SK-N-SH (cell line): Measurements from ENCODE around the gene KCNK15. TPM values are rescaled to one million over a fixed set of nuclear protein-coding genes. Genes with fewer than 3 reads are reported as not detected.

ENCODE experiments used
- CTCF ChIA-PET: fragments of 300-600, 350-600 bp; formaldehyde crosslinking; extraction: SDS; loops from one replicate; lab custom pipeline; 2021; lab: Yijun Ruan, JAX
- POLR2A ChIA-PET: fragments of 350-600 bp; sonication (Branson Sonifier 250); formaldehyde crosslinking; extraction: SDS; loops from one replicate; lab custom pipeline; 2020; ENCODE audit warnings: antibody characterized with exemption, inconsistent platforms; lab: Yijun Ruan, JAX
- DNase-seq: peaks from one replicate; pipeline ENCODE4 v3.0.0; 2012
- H2AFZ ChIP-seq: fragments of 200-600 bp; sonication (generic); 2 replicates; pipeline ENCODE4 v1.8.1; 2016; ENCODE audit warnings: antibody characterized with exemption, mild to moderate bottlenecking, low read depth
- H3F3A ChIP-seq: fragments of 200-600 bp; sonication (generic); replicated peaks from 2 replicates; pipeline ENCODE3; 2016; ENCODE audit warnings: antibody characterized with exemption, mild to moderate bottlenecking; ENCODE audit not compliant: insufficient read depth
- H3K27ac ChIP-seq, 2 experiments: fragments of 200-500 bp in 1 of 2; fragments of 200-600 bp in 1 of 2; sonication (Bioruptor generic) in 1 of 2; sonication (generic), shearing (Covaris generic) in 1 of 2; 2 replicates each; pipeline versions ENCODE4 v1.5.1 to v1.6.1; 2014 to 2016; ENCODE audit warnings: low read depth in 2 of 2, inconsistent platforms in 1 of 2, low read length in 1 of 2, mild to moderate bottlenecking in 1 of 2, mixed read lengths in 1 of 2
- H3K27me3 ChIP-seq: fragments of 200-600 bp; sonication (generic), shearing (Covaris generic); 2 replicates; pipeline ENCODE4 v1.6.1; 2016; ENCODE audit warnings: mixed run types; ENCODE audit not compliant: insufficient read depth
- H3K36me3 ChIP-seq, 2 experiments: fragments of 200-500 bp in 1 of 2; fragments of 200-600 bp in 1 of 2; sonication (Bioruptor generic) in 1 of 2; sonication (generic) in 1 of 2; replicated peaks in 1 of 2; 2 replicates each; pipeline versions ENCODE3 to v1.5.1; 2014 to 2016; ENCODE audit warnings: low read length in 1 of 2, mild to moderate bottlenecking in 1 of 2; ENCODE audit not compliant: insufficient read depth in 2 of 2, control insufficient read depth in 1 of 2
- H3K4me1 ChIP-seq, 2 experiments: fragments of 200-500 bp in 1 of 2; fragments of 200-600 bp in 1 of 2; sonication (Bioruptor generic) in 1 of 2; sonication (generic), shearing (Covaris generic) in 1 of 2; 2 replicates each; pipeline versions ENCODE4 v1.5.1 to v1.6.1; 2014 to 2016; ENCODE audit warnings: low read depth in 1 of 2, low read length in 1 of 2, mixed run types in 1 of 2; ENCODE audit not compliant: insufficient read depth in 2 of 2, control insufficient read depth in 1 of 2
- H3K4me2 ChIP-seq: fragments of 200-600 bp; sonication (generic), shearing (Covaris generic); 2 replicates; pipeline ENCODE4 v1.6.1; 2017; ENCODE audit warnings: mixed run types
- H3K4me3 ChIP-seq, 2 experiments: fragments of 200-500 bp in 1 of 2; fragments of 200-600 bp in 1 of 2; sonication (Bioruptor generic) in 1 of 2; sonication (generic), shearing (Covaris generic) in 1 of 2; 2 replicates each; pipeline versions ENCODE4 v1.5.1 to v1.8.1; 2014 to 2016; ENCODE audit warnings: low read depth in 2 of 2, inconsistent platforms in 1 of 2, low read length in 1 of 2, mild to moderate bottlenecking in 1 of 2, mixed read lengths in 1 of 2, moderate library complexity in 1 of 2
- H3K79me2 ChIP-seq: fragments of 200-600 bp; sonication (generic); 2 replicates; pipeline ENCODE4 v1.8.1; 2017; ENCODE audit warnings: mild to moderate bottlenecking; ENCODE audit not compliant: insufficient read depth
- H3K9ac ChIP-seq: fragments of 200-600 bp; sonication (generic); 2 replicates; pipeline ENCODE4 v1.6.1; 2017; ENCODE audit warnings: mixed run types
- H3K9me2 ChIP-seq: fragments of 200-600 bp; sonication (generic); 2 replicates; pipeline ENCODE4 v1.6.1; 2017; ENCODE audit warnings: mixed run types
- H3K9me3 ChIP-seq: fragments of 200-600 bp; sonication (generic); 2 replicates; pipeline ENCODE4 v1.6.1; 2017; ENCODE audit warnings: mixed run types, mild to moderate bottlenecking, moderate library complexity
- H4K20me1 ChIP-seq: fragments of 200-600 bp; sonication (generic); 2 replicates; pipeline ENCODE4 v1.6.1; 2017; ENCODE audit warnings: mild to moderate bottlenecking, mixed run types; ENCODE audit not compliant: insufficient read depth
- ELF1 ChIP-seq: IDR thresholded peaks from 2 replicates; pipeline ENCODE4 v1.4.0; 2012
- EP300 ChIP-seq, 2 experiments: IDR thresholded peaks; 2 replicates each; pipeline versions ENCODE4 v1.4.0 to v1.6.1; 2012; ENCODE audit warnings: borderline replicate concordance in 1 of 2, low read depth in 1 of 2, low read length in 1 of 2
- EZH2phosphoT487 ChIP-seq: fragments of 200-600 bp; sonication (generic); IDR thresholded peaks from 2 replicates; pipeline ENCODE4 v1.6.1; 2017; ENCODE audit warnings: low read depth, mixed run types, mild to moderate bottlenecking, antibody characterized with exemption, moderate library complexity, borderline replicate concordance
- FOSL2 ChIP-seq: IDR thresholded peaks from 2 replicates; pipeline ENCODE4 v1.4.0; 2012; ENCODE audit warnings: low read depth, mild to moderate bottlenecking, moderate library complexity, borderline replicate concordance
- FOXJ3 ChIP-seq: sonication (generic); formaldehyde crosslinking; IDR thresholded peaks from 2 replicates; pipeline ENCODE4 v1.5.1; 2020; ENCODE audit warnings: mild to moderate bottlenecking, missing genetic modification reagents
- GATA2 ChIP-seq: sonication (generic); formaldehyde crosslinking; IDR thresholded peaks from 2 replicates; pipeline ENCODE4 v1.5.0; 2020; ENCODE audit warnings: mild to moderate bottlenecking, missing genetic modification reagents
- JUND ChIP-seq: IDR thresholded peaks from 2 replicates; pipeline ENCODE4 v1.4.0; 2012
- MEF2A ChIP-seq: IDR thresholded peaks from 2 replicates; pipeline ENCODE4 v1.4.0; 2012; ENCODE audit warnings: low read depth, borderline replicate concordance
- NFIC ChIP-seq: IDR thresholded peaks from 2 replicates; pipeline ENCODE4 v1.4.0; 2012; ENCODE audit warnings: borderline replicate concordance
- RFX5 ChIP-seq: IDR thresholded peaks from 2 replicates; pipeline ENCODE4 v1.6.1; 2012; ENCODE audit warnings: mild to moderate bottlenecking, improper control_type of control experiment, low read length
- RXRA ChIP-seq: IDR thresholded peaks from 2 replicates; pipeline ENCODE4 v1.4.0; 2012; ENCODE audit warnings: low read depth, mild to moderate bottlenecking, borderline replicate concordance
- SIN3A ChIP-seq: IDR thresholded peaks from 2 replicates; pipeline ENCODE4 v1.6.1; 2012; ENCODE audit warnings: low read depth, mild to moderate bottlenecking, low read length, moderate library complexity, borderline replicate concordance
- SMC3 ChIP-seq: IDR thresholded peaks from 2 replicates; pipeline ENCODE4 v1.6.1; 2012; ENCODE audit warnings: low read depth, low read length, improper control_type of control experiment
- TAF1 ChIP-seq: IDR thresholded peaks from 2 replicates; pipeline ENCODE4 v1.6.1; 2012; ENCODE audit warnings: low read depth, mild to moderate bottlenecking, low read length, moderate library complexity, borderline replicate concordance
- WGBS: methylation state at CpG from one replicate; pipeline ENCODE4 v1.1.6; 2017; ENCODE audit warnings: low lambda C conversion rate; 5-methylcytosine and 5-hydroxymethylcytosine counted together
- polyA plus RNA-seq, 3 experiments: library from polyadenylated mRNA; depleted of rRNA; stranded (reverse); fragments of >200 nt; gene quantifications; 2 replicates each; pipeline ENCODE4 v1.2.3, GENCODE V29; 2012
- TF ChIP-seq, protein P1 (sequence below): IDR thresholded peaks from 2 replicates; pipeline ENCODE4 v1.4.0; 2012; ENCODE audit warnings: low read depth, borderline replicate concordance
- TF ChIP-seq, protein P2 (sequence below): fragments of 200-600 bp; sonication (generic); IDR thresholded peaks from 2 replicates; pipeline ENCODE4 v1.6.1; 2017; ENCODE audit warnings: antibody characterized with exemption, mild to moderate bottlenecking, moderate library complexity
- TF ChIP-seq, protein P3 (sequence below): IDR thresholded peaks from 2 replicates; pipeline ENCODE4 v1.4.0; 2012; ENCODE audit warnings: low read depth
- TF ChIP-seq, protein P4 (sequence below): fragments of 150-350 bp; IDR thresholded peaks from 2 replicates; pipeline ENCODE4 v1.6.1; 2016; ENCODE audit warnings: mild to moderate bottlenecking, low read depth, low read length

The KCNK15 gene
- polyA plus RNA-seq, 1 of the 3 experiments (the other 2 are of a cell fraction), result 0.02 TPM

DNA sequence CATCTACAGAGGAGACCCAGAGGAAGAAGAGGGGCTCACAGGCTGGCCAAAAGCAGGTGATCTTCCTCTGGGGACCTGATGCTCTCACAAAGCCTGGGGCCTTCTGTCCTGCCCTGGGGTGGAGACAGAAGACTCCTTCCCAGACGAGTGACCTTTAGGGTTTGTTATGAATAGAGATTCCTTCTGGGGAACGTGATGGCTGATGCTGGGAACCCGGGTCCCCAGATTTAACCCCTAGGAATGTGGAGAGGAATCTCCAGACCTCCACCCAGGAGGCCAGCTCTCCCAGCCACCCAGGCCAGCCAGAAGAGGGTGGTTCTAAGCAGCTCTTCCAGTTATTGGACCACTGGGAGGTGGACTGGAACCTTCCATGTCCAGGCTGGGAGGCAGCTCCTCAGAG is 47.3 kb upstream of the KCNK15 start:
- no peaks in the 10 kb centered on the region for H3K79me2 ChIP-seq
- no peak overlapping the region for H3K27ac ChIP-seq
- no peaks in the 10 kb centered on the region for H3K9me2 ChIP-seq
- H3K4me1 ChIP-seq, result peaks cover 4 to 10% of the 10 kb centered on the region in 2 experiments; a peak in 3 of 4 replicates
- no peaks in the 10 kb centered on the region for H3K9me3 ChIP-seq
- H3F3A ChIP-seq, result peaks cover 13% of the 10 kb centered on the region
- no peak overlapping the region for H2AFZ ChIP-seq
- 50% methylated on average over 2 of the region's 3 CpGs for WGBS
- no peak for DNase-seq
- H3K4me2 ChIP-seq, result no peak overlapping the region
- no peak overlapping the region for H3K4me3 ChIP-seq
- H4K20me1 ChIP-seq, result no peaks in the 10 kb centered on the region
- ChIA-PET POLR2A (no interaction called here), CTCF (interaction anchor here (0.8 to 1.5 kb wide), 2 partner anchors 13 to 35 kb away, joined by 3 to 5 read pairs; no protein-coding TSS in a partner anchor)
- no peaks in the 10 kb centered on the region for H3K36me3 ChIP-seq
- no peak overlapping the region for H3K9ac ChIP-seq
- TF ChIP-seq, protein P1, sequence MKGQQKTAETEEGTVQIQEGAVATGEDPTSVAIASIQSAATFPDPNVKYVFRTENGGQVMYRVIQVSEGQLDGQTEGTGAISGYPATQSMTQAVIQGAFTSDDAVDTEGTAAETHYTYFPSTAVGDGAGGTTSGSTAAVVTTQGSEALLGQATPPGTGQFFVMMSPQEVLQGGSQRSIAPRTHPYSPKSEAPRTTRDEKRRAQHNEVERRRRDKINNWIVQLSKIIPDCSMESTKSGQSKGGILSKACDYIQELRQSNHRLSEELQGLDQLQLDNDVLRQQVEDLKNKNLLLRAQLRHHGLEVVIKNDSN, result no peak
- no peak for TF ChIP-seq NFIC
- TF ChIP-seq SIN3A, result no peak
- no peak for TF ChIP-seq RFX5
- TF ChIP-seq FOSL2, result no peak
- TF ChIP-seq JUND, result no peak
- TF ChIP-seq, protein P2, sequence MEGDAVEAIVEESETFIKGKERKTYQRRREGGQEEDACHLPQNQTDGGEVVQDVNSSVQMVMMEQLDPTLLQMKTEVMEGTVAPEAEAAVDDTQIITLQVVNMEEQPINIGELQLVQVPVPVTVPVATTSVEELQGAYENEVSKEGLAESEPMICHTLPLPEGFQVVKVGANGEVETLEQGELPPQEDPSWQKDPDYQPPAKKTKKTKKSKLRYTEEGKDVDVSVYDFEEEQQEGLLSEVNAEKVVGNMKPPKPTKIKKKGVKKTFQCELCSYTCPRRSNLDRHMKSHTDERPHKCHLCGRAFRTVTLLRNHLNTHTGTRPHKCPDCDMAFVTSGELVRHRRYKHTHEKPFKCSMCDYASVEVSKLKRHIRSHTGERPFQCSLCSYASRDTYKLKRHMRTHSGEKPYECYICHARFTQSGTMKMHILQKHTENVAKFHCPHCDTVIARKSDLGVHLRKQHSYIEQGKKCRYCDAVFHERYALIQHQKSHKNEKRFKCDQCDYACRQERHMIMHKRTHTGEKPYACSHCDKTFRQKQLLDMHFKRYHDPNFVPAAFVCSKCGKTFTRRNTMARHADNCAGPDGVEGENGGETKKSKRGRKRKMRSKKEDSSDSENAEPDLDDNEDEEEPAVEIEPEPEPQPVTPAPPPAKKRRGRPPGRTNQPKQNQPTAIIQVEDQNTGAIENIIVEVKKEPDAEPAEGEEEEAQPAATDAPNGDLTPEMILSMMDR, result no peak
- no peak for TF ChIP-seq RXRA
- TF ChIP-seq, protein P3, sequence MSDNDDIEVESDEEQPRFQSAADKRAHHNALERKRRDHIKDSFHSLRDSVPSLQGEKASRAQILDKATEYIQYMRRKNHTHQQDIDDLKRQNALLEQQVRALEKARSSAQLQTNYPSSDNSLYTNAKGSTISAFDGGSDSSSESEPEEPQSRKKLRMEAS, result no peak
- no peak for TF ChIP-seq ELF1
- no peak for TF ChIP-seq MEF2A
- TF ChIP-seq GATA2 (CRISPR knock-in tag), result no peak
- TF ChIP-seq FOXJ3 (CRISPR knock-in tag), result no peak
- TF ChIP-seq SMC3, result no peak
- TF ChIP-seq, protein P4, sequence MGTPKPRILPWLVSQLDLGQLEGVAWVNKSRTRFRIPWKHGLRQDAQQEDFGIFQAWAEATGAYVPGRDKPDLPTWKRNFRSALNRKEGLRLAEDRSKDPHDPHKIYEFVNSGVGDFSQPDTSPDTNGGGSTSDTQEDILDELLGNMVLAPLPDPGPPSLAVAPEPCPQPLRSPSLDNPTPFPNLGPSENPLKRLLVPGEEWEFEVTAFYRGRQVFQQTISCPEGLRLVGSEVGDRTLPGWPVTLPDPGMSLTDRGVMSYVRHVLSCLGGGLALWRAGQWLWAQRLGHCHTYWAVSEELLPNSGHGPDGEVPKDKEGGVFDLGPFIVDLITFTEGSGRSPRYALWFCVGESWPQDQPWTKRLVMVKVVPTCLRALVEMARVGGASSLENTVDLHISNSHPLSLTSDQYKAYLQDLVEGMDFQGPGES, result no peak
- TF ChIP-seq EP300 (IDR thresholded peaks at IDR 0.05; ENCODE audit: borderline replicate concordance in 1 of 2, low read depth in 1 of 2, low read length in 1 of 2), result no peak
- TF ChIP-seq TAF1, result no peak
- no peak for TF ChIP-seq EZH2phosphoT487
- no peaks in the 10 kb centered on the region for H3K27me3 ChIP-seq
